Suppressor macrophage treated with lipopolysaccharide for 4 hours (primary cell): ENCODE measurements around the gene UBA5.

ENCODE experiments used
- DNase-seq: peaks from one replicate; pipeline ENCODE4 v3.0.0-alpha.2; 2020

The UBA5 gene

GRCh38 chr3:132654721-132655120 is 5.4 kb upstream of the UBA5 start:
- no peak for DNase-seq

- no peak for DNase-seq
Observed at GRCh38 chr3:132655471-132655870, 4.7 kb upstream of the UBA5 start.

- no peak for DNase-seq
Observed at GRCh38 chr3:132657869-132658747, 2.0 kb upstream of the UBA5 start.

GRCh38 chr3:132659000-132659364 is 1.1 kb upstream of the UBA5 start:
- no peak for DNase-seq

- DNase-seq: peak; percentile 66
Observed at GRCh38 chr3:132659365-132660051, 621 bp upstream of the UBA5 start, which contains the start of gene ACAD11. Gene ACAD11 (minus strand): TSS chr3:132659809. CDS start chr3:132659751, 58 bp downstream.

GRCh38 chr3:132660811-132661070 is 612 bp downstream of the UBA5 start:
- DNase-seq: peak; percentile 40

- DNase-seq: no peak
Observed at GRCh38 chr3:132661101-132661500, 972 bp downstream of the UBA5 start.

GRCh38 chr3:132662212-132662611 is 2.1 kb downstream of the UBA5 start:
- DNase-seq: no peak

- no peak for DNase-seq
Observed at GRCh38 chr3:132665230-132665745, 5.2 kb downstream of the UBA5 start.

GRCh38 chr3:132669256-132669777 is 9.2 kb downstream of the UBA5 start:
- no peak for DNase-seq

GRCh38 chr3:132675408-132675807 is 15.3 kb downstream of the UBA5 start:
- DNase-seq: no peak

- DNase-seq: no peak
Observed at GRCh38 chr3:132679911-132680310, 19.8 kb downstream of the UBA5 start.

GRCh38 chr3:132681421-132681820 is 21.3 kb downstream of the UBA5 start:
- DNase-seq: no peak

GRCh38 chr3:132682201-132682600 is 22.1 kb downstream of the UBA5 start:
- DNase-seq: no peak

GRCh38 chr3:132690040-132690439 is 29.9 kb downstream of the UBA5 start:
- no peak for DNase-seq

GRCh38 chr3:132694991-132695390 is 34.9 kb downstream of the UBA5 start:
- DNase-seq: no peak

- no peak for DNase-seq
Observed at GRCh38 chr3:132695422-132695821, 35.3 kb downstream of the UBA5 start.

- no peak for DNase-seq
Observed at GRCh38 chr3:132703733-132704132, 43.6 kb downstream of the UBA5 start.

- no peak for DNase-seq
Observed at GRCh38 chr3:132709761-132710160, 49.6 kb downstream of the UBA5 start.

- no peak for DNase-seq
Observed at GRCh38 chr3:132710311-132710710, 50.2 kb downstream of the UBA5 start.

GRCh38 chr3:132713977-132714727 is 54.0 kb downstream of the UBA5 start:
- no peak for DNase-seq

GRCh38 chr3:132716372-132716771 is 56.2 kb downstream of the UBA5 start:
- no peak for DNase-seq

- no peak for DNase-seq
Observed at GRCh38 chr3:132720228-132720627, 60.1 kb downstream of the UBA5 start.
